ENCODE results near the gene STOML2.
"Not testable (repeated sequence)": the region's sequence is repeated elsewhere in the genome, so short reads cannot be mapped to it uniquely, and the experiment has no call there.

The STOML2 gene

GRCh38 chr9:35102769-35103659 lies at the start of gene STOML2:
Gene STOML2, minus strand, starts transcription at chr9:35103131. Its CDS starts 37 bp downstream, at chr9:35103094.
- DNase-seq, result peak; percentile 96

DNA sequence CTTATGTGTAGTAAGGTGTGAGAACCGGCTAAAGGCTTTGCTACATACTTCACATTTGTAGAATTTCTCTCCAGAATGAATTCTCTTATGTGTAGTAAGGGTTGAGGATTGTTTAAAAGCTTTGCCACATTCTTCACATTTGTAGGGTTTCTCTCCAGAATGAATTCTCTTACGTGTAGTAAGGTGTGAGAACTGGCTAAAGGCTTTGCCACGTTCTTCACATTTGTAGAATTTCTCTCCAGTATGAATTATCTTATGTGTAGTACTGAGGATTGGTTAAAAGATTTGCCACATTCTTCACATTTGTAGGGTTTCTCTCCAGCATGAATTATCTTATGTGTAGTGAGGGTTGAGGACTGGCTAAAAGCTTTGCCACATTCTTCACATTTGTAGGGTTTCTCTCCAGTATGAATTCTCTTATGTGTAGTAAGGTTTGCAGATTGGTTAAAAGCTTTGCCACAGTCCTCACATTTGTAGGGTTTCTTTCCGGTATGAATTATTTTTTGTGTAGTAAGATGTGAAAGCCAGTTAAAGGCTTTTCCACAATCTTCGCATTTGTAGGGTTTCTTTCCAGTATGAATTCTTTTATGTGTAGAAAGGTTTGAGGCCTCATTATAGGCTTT lies 45.1 kb upstream of the STOML2 start:
- DNase-seq, result not testable (repeated sequence)

- DNase-seq, result no peak
Observed at GRCh38 chr9:35142037-35142436, 39.1 kb upstream of the STOML2 start.

DNA sequence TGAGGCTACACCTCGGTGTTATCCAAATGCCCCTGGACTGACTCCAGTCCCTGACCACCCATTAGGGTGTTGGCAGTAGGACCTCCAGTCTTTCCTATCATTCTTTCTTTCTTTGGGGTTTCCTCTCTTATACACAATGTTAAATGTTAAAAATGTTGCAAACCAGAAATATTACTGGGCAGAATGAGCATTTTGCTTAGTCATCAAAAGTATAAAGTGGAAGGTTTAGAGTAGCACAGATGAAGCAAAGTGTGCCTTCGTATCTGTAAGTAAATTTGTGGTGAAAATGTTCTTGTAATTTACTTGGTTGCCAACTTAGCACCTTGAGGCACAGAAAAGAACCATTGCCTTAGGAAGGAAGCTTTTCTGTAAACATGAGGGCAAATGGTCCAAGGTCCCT lies 37.2 kb upstream of the STOML2 start:
- DNase-seq, result no peak

DNA sequence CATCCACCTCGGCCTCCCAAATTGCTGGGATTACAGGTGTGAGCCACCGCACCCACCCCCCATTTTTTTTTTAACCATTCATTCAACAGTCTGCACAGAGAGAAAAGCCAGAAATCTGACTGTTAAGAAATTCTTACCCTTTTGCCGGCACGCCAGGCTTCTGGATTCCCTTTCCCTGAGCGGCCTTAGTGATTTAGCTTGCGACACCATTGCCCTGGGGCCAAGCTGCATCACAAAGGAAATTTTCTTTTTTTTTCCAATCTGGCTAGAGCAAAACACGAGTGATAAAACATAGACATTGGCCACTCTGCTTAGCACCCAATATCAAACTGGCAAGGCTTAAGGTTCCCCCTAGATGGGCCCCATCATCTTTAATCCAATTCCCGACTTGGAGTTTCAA lies 33.9 kb upstream of the STOML2 start:
- no peak for DNase-seq

DNA sequence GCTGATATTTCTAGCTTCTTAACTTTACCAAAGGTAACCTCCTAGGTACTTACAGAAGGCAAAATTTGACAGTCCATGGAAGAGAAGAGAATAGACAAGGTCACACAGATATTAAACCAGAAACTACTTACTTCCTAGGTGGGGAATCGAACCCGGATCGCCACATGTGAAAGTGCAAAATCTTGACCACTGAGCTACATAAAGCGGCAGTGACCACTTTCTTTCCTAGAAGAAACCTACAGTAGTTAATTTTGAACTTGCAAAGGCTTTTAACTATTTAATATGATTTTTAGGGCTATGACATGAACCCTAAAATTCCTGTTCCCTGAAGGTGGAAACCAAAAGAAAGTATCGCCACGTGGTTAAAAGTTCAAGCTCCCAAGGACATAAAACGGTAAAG lies 33.1 kb upstream of the STOML2 start:
- no peak for DNase-seq

DNA sequence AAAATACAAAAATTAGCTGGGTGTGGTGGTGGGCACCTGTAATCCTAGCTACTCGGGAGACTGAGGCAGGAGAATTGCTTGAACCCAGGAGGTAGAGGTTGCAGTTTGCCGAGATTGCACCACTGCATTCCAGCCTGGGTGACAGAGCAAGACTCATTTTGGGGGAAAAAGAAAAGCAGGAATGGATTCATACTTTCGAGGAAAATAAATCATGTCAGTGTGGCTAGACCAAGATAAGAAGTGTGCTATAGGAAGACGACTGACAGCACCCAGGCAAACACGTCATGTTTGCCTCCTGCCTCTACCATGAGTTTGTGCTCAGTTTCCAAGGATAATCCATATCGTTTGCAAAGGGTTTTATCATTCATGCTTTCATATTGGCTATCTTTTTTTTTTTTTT lies 32.0 kb upstream of the STOML2 start:
- no peak for DNase-seq

GRCh38 chr9:35116898-35117551 lies 14.1 kb upstream of the STOML2 start:
- DNase-seq, result peak; percentile 91

DNA sequence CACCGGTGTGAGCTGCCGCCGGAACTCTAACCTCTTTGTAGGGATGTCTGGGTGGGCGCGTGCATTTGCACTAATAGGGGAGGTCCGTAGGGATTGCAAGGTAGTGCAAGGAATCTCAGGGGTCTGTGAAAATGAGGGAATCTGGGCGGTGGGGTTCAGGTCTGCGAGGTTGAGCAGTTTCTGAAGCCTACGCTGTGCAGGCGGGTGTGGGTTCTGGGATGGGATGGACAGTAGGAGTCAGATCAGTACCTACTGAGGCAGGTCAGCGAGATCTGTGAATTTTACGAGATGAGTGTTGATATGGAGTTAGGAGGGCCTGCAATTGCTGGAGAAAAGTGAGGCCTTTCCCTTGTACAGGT lies 13.6 kb upstream of the STOML2 start:
- DNase-seq, result no peak

DNA sequence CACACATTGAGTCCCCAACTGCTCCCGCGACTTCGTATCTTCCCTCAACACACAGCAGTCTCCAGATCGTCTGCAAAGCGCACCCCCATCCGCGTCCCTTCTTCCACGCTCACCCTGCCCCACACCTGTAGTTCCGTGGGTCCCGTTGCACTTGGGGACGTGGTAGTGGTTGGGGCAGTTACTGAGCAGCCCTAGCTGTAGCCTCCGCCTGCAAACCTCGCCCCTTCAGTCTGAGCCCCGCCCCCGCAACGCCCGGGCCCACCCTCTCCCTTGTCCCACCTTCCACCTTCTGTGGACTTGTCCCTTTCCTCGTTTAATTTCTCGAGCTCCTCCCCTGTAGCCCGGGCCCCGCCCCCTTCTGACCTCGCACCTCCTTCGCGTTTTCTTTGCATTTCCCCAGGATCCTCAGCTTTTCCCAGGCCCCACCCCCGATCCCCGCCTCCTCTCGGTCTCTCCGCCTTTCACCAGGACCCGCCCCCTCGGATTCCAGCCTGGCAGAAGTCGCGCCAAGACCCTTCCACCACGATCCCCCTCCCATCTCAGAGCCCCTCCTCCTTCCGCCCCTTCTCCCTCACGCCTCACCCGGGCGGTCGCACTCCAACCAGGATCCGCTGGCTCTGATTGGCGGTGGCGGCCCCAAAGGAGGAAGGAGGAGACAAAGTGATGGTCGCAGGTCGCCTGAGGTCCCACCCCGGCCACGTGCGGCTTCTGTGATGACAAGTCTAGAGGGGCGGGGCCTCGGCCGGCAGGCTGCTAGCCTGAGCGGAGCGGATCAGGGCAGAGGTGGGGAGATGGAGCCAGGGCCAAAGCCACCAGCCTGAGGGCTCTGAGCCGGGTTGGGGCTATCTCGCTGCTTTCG lies 13.0 kb upstream of the STOML2 start, which contains the start of gene ATOSB:
Gene ATOSB (minus strand): TSS at position 183 of the 859 bp plus-strand sequence. CDS start 7,588 bp downstream, outside the sequence.
- DNase-seq, result peak; percentile 94

DNA sequence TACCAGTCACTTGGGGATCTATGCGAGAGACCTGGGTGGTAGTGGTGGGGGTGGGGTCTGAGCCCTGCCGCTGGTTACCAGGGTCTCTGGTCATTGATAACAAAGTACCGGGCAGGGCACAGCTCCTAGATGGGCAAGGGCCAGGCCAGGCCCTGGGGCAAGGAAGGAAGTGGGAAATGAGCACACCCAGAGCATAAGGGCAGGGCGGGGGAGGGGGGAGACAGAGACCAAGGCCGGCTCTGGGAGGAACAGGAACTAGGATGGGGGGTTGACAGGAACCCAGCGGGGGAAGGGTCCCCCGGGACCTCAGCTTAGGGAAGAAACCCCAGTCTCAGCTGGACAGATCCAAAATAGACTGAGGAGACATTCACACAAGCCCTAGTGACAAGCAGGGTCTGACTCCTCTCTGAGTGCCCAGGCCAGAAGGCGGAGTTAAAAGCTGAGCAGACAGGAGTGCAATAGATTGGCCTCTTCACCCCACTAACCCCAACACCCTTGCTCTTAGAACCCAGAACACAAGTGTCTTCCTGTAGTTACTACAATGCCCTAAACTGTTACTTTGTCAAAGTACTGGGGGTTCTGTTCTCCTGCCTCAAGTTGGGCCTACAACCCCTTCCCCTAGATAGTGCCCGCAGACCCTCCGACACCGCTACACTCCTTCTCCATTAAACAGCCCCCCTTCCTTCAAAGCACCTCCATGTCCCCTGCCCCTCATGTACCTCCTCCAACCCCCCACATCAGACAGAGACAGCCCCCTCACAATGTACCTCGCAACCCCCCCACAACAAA lies 12.1 kb upstream of the STOML2 start:
- peak; percentile 37 for DNase-seq

DNA sequence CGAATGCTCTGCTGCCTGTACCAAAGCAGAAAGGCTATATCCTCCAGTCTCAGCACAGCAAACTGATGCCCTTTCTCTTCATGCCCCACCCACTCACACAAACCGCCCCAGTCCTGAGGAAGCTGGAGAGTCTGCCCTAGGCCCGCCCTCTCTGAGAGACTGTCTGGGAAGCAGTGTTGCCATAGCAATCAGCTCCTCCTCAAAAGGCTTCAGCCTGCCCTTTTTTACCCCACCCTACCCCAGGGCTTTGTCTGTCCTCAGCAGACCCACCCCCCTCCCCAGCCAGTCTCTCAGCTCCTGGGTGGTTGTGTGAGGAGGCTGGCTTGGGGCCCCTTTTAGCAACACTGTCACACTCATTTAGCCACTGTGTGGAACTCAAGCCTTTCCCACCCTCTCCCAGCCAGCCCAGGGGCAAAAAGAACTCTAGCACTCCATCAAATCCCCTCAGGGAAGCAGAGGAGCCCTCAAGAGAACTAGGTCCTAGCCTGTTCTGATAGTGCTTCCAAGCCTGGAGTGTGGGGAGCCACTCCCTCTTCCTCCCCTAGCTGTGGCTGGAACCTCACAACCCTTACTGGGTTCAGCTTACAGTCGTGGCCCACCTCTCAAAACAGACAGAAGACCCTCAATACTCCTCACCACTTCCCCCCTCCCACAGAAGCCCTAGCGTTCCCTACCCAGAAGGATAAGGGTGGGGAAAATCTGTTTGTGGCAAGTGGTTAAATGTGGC lies 11.3 kb upstream of the STOML2 start:
- peak; percentile 95 for DNase-seq

DNA sequence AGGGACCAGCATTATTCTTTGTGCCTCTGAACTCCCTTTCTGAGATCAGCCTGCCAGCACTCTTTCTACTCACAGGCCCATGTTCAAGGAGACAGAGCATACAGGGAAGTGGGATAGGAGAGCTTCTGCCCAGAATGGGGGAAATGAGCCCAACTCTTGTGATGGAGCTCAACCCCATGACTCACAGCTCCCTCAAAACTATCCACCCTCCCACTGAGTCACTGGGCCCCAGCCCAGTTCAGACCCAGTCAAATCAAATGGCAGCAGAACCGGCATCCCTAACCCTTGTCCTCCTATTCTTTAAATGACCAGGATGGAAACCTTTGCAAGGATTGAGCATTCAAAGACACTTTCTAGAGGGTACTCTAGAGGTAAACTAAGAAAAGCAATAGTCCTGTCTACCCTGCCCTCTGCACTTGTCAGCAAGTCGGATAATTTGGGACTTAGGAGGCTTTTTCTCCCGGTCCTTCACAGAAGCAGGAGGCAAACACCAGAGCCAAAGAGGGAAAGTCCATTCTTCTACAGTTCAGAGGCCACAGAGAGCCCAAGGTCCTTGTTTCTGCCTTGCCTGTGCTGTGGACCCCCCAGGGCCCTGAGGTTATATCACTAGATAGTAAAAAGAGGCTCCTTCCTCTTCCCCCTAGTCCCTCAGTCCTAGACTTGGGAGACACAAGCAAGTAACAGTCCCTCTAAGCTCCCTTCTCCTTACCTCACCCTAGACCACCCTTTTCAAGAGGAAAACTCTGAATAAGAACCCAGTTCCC lies 9.5 kb upstream of the STOML2 start:
- DNase-seq, result peak; percentile 62

- peak; percentile 98 for DNase-seq
Observed at GRCh38 chr9:35111001-35111933, 8.3 kb upstream of the STOML2 start.

DNA sequence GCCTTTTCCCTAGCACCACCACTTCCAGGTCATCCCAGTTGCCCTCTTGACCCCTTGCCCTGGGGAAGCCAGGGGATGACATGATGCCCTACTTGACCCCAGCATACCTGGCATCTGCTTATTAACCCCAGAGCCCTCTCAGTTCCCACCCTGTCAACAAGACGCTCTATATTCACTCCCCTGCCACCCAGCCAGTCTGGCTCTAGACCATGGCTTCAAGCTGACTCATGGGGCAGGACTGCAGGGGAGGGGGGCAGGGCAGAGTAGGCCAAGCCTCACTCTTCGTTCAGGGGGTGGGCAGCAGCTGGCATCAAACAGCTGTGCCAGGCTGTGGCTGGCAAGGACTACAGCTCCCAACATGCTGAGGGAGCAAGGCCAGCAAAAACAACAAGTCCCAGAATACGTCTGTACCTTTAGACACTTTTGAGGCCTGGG lies 7.4 kb upstream of the STOML2 start:
- peak; percentile 19 for DNase-seq

- no peak for DNase-seq
Observed at GRCh38 chr9:35108946-35109575, 6.1 kb upstream of the STOML2 start.

DNA sequence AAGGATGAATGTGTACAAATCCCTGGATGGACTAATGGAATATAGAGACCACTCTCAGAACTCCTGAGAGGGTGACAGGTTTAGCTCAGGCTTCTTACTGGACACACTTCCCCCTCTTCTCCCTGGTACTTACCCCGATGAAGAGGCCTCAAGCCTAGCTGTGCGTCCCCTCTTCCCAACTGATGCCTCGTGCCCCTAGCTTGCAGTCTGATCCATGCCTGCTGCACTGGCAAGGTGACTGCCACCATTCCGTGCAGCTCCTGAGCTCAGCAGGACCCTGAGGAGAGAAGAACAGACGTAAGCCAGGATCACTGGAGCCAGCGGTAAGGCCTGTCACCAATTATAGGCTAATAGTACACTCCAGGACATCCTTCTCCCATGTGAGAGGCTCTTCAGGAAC lies 5.5 kb upstream of the STOML2 start:
- no peak for DNase-seq
